ENCODE results near the gene ABCC6. TPM values are rescaled to one million over a fixed set of nuclear protein-coding genes. Genes with fewer than 3 reads are reported as not detected.

Gene ABCC6
- polyA plus RNA-seq, 1 of the 3 experiments (the other 2 are of a cell fraction), result 0.71 TPM

GRCh38 chr16:16131204-16131603 lies 92.1 kb downstream of the ABCC6 start:
- H3K9me3 ChIP-seq, result no peaks in the 10 kb centered on the region
- H3K4me3 ChIP-seq (ENCODE audit: low read depth in 2 of 2, low read length in 1 of 2), result no peak overlapping the region
- no peak overlapping the region for H3K4me2 ChIP-seq
- H3K27me3 ChIP-seq (ENCODE audit: insufficient read depth), result no peaks in the 10 kb centered on the region
- WGBS (ENCODE audit: low lambda C conversion rate), result 90% methylated on average over 3 of the region's 3 CpGs
- H3K9ac ChIP-seq, result no peak overlapping the region
- no peaks in the 10 kb centered on the region for H3K79me2 ChIP-seq (ENCODE audit: insufficient read depth)
- no peak overlapping the region for H2AFZ ChIP-seq (ENCODE audit: low read depth)
- ChIA-PET POLR2A (interaction anchor here (0.7 kb wide), 1 partner anchor 243 kb away, joined by 3 read pairs; no protein-coding TSS in a partner anchor), CTCF (interaction anchor here (1.1 to 4.7 kb wide), 3 partner anchors 257 to 365 kb away, joined by 4 to 19 read pairs (median 5); no protein-coding TSS in a partner anchor)
- DNase-seq, result no peak
- no peaks in the 10 kb centered on the region for H4K20me1 ChIP-seq (ENCODE audit: insufficient read depth)
- no peaks in the 10 kb centered on the region for H3K4me1 ChIP-seq (ENCODE audit: control insufficient read depth in 1 of 2, insufficient read depth in 2 of 2, low read depth in 1 of 2, low read length in 1 of 2)
- H3K9me2 ChIP-seq, result no peaks in the 10 kb centered on the region
- peaks cover 3% of the 10 kb centered on the region for H3F3A ChIP-seq (replicated peaks; ENCODE audit: insufficient read depth)
- no peak overlapping the region for H3K27ac ChIP-seq (ENCODE audit: low read depth in 2 of 2, low read length in 1 of 2)
- no peak for TF ChIP-seq POLR2AphosphoS5 (IDR thresholded peaks at IDR 0.05; ENCODE audit: low read depth, low read length)
- TF ChIP-seq FOSL2 (IDR thresholded peaks at IDR 0.05; ENCODE audit: borderline replicate concordance, low read depth), result no peak
- no peak for TF ChIP-seq MEF2A (IDR thresholded peaks at IDR 0.05; ENCODE audit: borderline replicate concordance, low read depth)
- no peak for TF ChIP-seq RXRA (IDR thresholded peaks at IDR 0.05; ENCODE audit: borderline replicate concordance, low read depth)
- no peak for TF ChIP-seq NRF1 (IDR thresholded peaks at IDR 0.05; ENCODE audit: low read depth, low read length)
- TF ChIP-seq SMC3 (IDR thresholded peaks at IDR 0.05; ENCODE audit: low read depth, low read length), result no peak
- no peak for TF ChIP-seq MXI1 (IDR thresholded peaks at IDR 0.05; ENCODE audit: low read depth, low read length)
- TF ChIP-seq REST (IDR thresholded peaks at IDR 0.05; ENCODE audit: low read depth, low read length), result no peak
- no peak for TF ChIP-seq ZBTB33 (IDR thresholded peaks at IDR 0.05; ENCODE audit: borderline replicate concordance, low read depth)
- TF ChIP-seq CHD2 (IDR thresholded peaks at IDR 0.05; ENCODE audit: low read length, partially characterized antibody), result no peak
- no peak for TF ChIP-seq FOXM1 (IDR thresholded peaks at IDR 0.05; ENCODE audit: low read depth)
- TF ChIP-seq, protein P1, sequence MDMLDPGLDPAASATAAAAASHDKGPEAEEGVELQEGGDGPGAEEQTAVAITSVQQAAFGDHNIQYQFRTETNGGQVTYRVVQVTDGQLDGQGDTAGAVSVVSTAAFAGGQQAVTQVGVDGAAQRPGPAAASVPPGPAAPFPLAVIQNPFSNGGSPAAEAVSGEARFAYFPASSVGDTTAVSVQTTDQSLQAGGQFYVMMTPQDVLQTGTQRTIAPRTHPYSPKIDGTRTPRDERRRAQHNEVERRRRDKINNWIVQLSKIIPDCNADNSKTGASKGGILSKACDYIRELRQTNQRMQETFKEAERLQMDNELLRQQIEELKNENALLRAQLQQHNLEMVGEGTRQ (IDR thresholded peaks at IDR 0.05; ENCODE audit: borderline replicate concordance, low read depth, low read length), result no peak
- no peak for TF ChIP-seq EZH2phosphoT487 (IDR thresholded peaks at IDR 0.05; ENCODE audit: borderline replicate concordance, low read depth)
- no peak for TF ChIP-seq IRF3 (IDR thresholded peaks at IDR 0.05; ENCODE audit: low read depth, low read length)
- TF ChIP-seq TAF1 (IDR thresholded peaks at IDR 0.05; ENCODE audit: borderline replicate concordance, low read depth, low read length), result no peak
- TF ChIP-seq YY1 (IDR thresholded peaks at IDR 0.05; ENCODE audit: low read depth), result no peak
- no peak for TF ChIP-seq RFX5 (IDR thresholded peaks at IDR 0.05; ENCODE audit: low read length)
- TF ChIP-seq SIN3A (IDR thresholded peaks at IDR 0.05; ENCODE audit: borderline replicate concordance, low read depth, low read length), result no peak
- no peak for TF ChIP-seq GABPA (IDR thresholded peaks at IDR 0.05; ENCODE audit: low read depth)
- TF ChIP-seq, protein P2, sequence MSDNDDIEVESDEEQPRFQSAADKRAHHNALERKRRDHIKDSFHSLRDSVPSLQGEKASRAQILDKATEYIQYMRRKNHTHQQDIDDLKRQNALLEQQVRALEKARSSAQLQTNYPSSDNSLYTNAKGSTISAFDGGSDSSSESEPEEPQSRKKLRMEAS (IDR thresholded peaks at IDR 0.05; ENCODE audit: low read depth), result no peak
- peaks cover 13 to 27% of the 10 kb centered on the region in 2 experiments for H3K36me3 ChIP-seq (replicated peaks in 1 of 2; ENCODE audit: control insufficient read depth in 1 of 2, insufficient read depth in 2 of 2, low read length in 1 of 2)

Data from SK-N-SH (cell line).